GM12878 (cell line): ENCODE results near the gene AKAP13. TPM values are rescaled to one million over a fixed set of nuclear protein-coding genes. Genes with fewer than 3 reads are reported as not detected.

Experiments
- ATAC-seq: fragments of 200-7000 bp; cut with Tn5 transposase; 3 replicates; pipeline ENCODE4 v1.9.1; 2020; ENCODE audit warnings: mild to moderate bottlenecking, moderate library complexity
- BruUV-seq: library from RNA; stranded (reverse); fragments of 400-500 nt; replicated peaks from 2 replicates; lab custom pipeline; 2021; lab: Mats Ljungman, UMichigan
- CTCF ChIA-PET: fragments of 300-600 bp; sonication (Branson Sonifier 250); formaldehyde crosslinking; extraction: SDS; loops from one replicate; lab custom pipeline; 2021; ENCODE audit warnings: inconsistent platforms; lab: Yijun Ruan, JAX
- POLR2A ChIA-PET: fragments of 350-600 bp; formaldehyde crosslinking; extraction: SDS; loops from one replicate; lab custom pipeline; 2021; ENCODE audit warnings: inconsistent platforms; lab: Charles Lee
- RAD21 ChIA-PET: fragments of 300-600 bp; sonication (Branson Sonifier 250); formaldehyde crosslinking; loops from one replicate; lab custom pipeline; 2023; ENCODE audit warnings: antibody characterized with exemption; ENCODE audit not compliant: unreplicated experiment; lab: Charles Lee
- SMC1A ChIA-PET: fragments of 300-600 bp; sonication (Branson Sonifier 250); formaldehyde crosslinking; loops from one replicate; lab custom pipeline; 2023; ENCODE audit not compliant: unreplicated experiment, uncharacterized antibody; lab: Charles Lee
- DNase-seq: peaks from one replicate; pipeline ENCODE4 v3.0.0-alpha.2; 2011; ENCODE audit warnings: low read depth, low spot score
- FAIRE-seq: peaks from 3 replicates; lab custom pipeline; 2011; peaks lifted over from hg19 to GRCh38; lab: Jason Lieb, UNC
- H2AFZ ChIP-seq: 2 replicates; pipeline ENCODE4 v1.6.0; 2011; ENCODE audit warnings: low read depth, low read length, control low read depth; ENCODE audit not compliant: control insufficient read depth
- H3K27ac ChIP-seq: 2 replicates; pipeline ENCODE4 v1.5.1; 2011; ENCODE audit warnings: control low read depth; ENCODE audit not compliant: control insufficient read depth, insufficient read depth
- H3K27me3 ChIP-seq, 2 experiments: replicated peaks in 1 of 2; 2 replicates each; pipeline versions ENCODE4 v1.6.0 to v1.6.1; 2011; ENCODE audit warnings: low read length in 1 of 2; ENCODE audit not compliant: control insufficient read depth in 2 of 2, insufficient read depth in 2 of 2
- H3K36me3 ChIP-seq, 2 experiments: 2 replicates each; pipeline ENCODE4 v1.5.1; 2011; ENCODE audit warnings: low read length in 1 of 2; ENCODE audit not compliant: control insufficient read depth in 2 of 2, insufficient read depth in 2 of 2
- H3K4me1 ChIP-seq: 2 replicates; pipeline ENCODE4 v1.6.1; 2011; ENCODE audit warnings: mild to moderate bottlenecking, low read length, moderate library complexity, mixed read lengths; ENCODE audit not compliant: control insufficient read depth, insufficient read depth
- H3K4me2 ChIP-seq: 2 replicates; pipeline ENCODE4 v1.6.0; 2011; ENCODE audit warnings: control low read depth; ENCODE audit not compliant: control insufficient read depth, insufficient read depth
- H3K4me3 ChIP-seq: fragments of 200-600 bp; sonication (generic); 2 replicates; pipeline ENCODE4 v1.5.1; 2016
- H3K79me2 ChIP-seq: 2 replicates; pipeline ENCODE4 v1.6.0; 2011; ENCODE audit warnings: low read length; ENCODE audit not compliant: control insufficient read depth, insufficient read depth
- H3K9ac ChIP-seq: 2 replicates; pipeline ENCODE4 v1.8.0; 2011; ENCODE audit warnings: low read length, control low read depth, mixed read lengths; ENCODE audit not compliant: control insufficient read depth, insufficient read depth
- H3K9me3 ChIP-seq: replicated peaks from 3 replicates; pipeline ENCODE4 v1.5.1; 2011; ENCODE audit warnings: mild to moderate bottlenecking, low read length; ENCODE audit not compliant: control insufficient read depth, insufficient read depth
- H4K20me1 ChIP-seq: 2 replicates; pipeline ENCODE4 v1.6.0; 2011; ENCODE audit not compliant: control insufficient read depth, insufficient read depth
- BACH1 ChIP-seq: fragments of 450-650 bp; IDR thresholded peaks from 2 replicates; pipeline ENCODE4 v1.6.1; 2017; ENCODE audit warnings: mild to moderate bottlenecking, borderline replicate concordance
- BRCA1 ChIP-seq: IDR thresholded peaks from 2 replicates; pipeline ENCODE4 v1.6.1; 2011; ENCODE audit warnings: low read depth, low read length, improper control_type of control experiment
- CHD1 ChIP-seq: IDR thresholded peaks from 2 replicates; pipeline ENCODE4 v1.6.1; 2012; ENCODE audit warnings: low read depth, low read length, improper control_type of control experiment
- CHD4 ChIP-seq: fragments of 200-600 bp; sonication (generic); IDR thresholded peaks from 2 replicates; pipeline ENCODE4 v1.6.1; 2016; ENCODE audit warnings: mild to moderate bottlenecking
- CUX1 ChIP-seq: IDR thresholded peaks from 2 replicates; pipeline ENCODE4 v1.6.1; 2012; ENCODE audit warnings: improper control_type of control experiment, low read depth, low read length; ENCODE audit not compliant: insufficient replicate concordance
- EP300 ChIP-seq, 2 experiments: fragments of 150-350 bp in 1 of 2; IDR thresholded peaks; 2 replicates each; pipeline ENCODE4 v1.6.1; 2011 to 2012; ENCODE audit warnings: low read depth in 2 of 2, low read length in 2 of 2, borderline replicate concordance in 1 of 2, improper control_type of control experiment in 1 of 2, inconsistent platforms in 1 of 2; ENCODE audit not compliant: control insufficient read depth in 1 of 2
- FOXK2 ChIP-seq: fragments of 450-650 bp; IDR thresholded peaks from 2 replicates; pipeline ENCODE4 v1.6.1; 2017; ENCODE audit warnings: mild to moderate bottlenecking, moderate library complexity
- HDAC6 ChIP-seq: fragments of 200-600 bp; sonication (generic); IDR thresholded peaks from one replicate; pipeline ENCODE4 v1.8.0; 2017; ENCODE audit warnings: antibody characterized with exemption; ENCODE audit not compliant: unreplicated experiment
- IRF4 ChIP-seq: IDR thresholded peaks from 2 replicates; pipeline ENCODE4 v1.6.1; 2011; ENCODE audit warnings: low read depth, low read length
- KAT2A ChIP-seq: conservative IDR thresholded peaks from 2 replicates; pipeline ENCODE4 v1.6.1; 2011; ENCODE audit warnings: low read depth, low read length; ENCODE audit not compliant: control insufficient read depth
- MXI1 ChIP-seq: fragments of 150-350 bp; IDR thresholded peaks from 2 replicates; pipeline ENCODE4 v1.6.1; 2011; ENCODE audit warnings: low read depth, mild to moderate bottlenecking, inconsistent platforms, low read length, improper control_type of control experiment
- NFIC ChIP-seq: IDR thresholded peaks from 2 replicates; pipeline ENCODE4 v1.6.1; 2012; ENCODE audit warnings: low read depth, mild to moderate bottlenecking, inconsistent platforms, low read length, moderate library complexity
- PML ChIP-seq: IDR thresholded peaks from 2 replicates; pipeline ENCODE4 v1.6.1; 2012; ENCODE audit warnings: low read length, inconsistent platforms
- RB1 ChIP-seq: fragments of 450-650 bp; formaldehyde crosslinking; IDR thresholded peaks from 2 replicates; pipeline ENCODE4 v1.6.1; 2017; ENCODE audit warnings: mild to moderate bottlenecking, borderline replicate concordance
- TCF3 ChIP-seq: IDR thresholded peaks from 2 replicates; pipeline ENCODE4 v1.6.1; 2012; ENCODE audit warnings: low read depth, mild to moderate bottlenecking, low read length, borderline replicate concordance; ENCODE audit not compliant: insufficient read depth
- USF1 ChIP-seq: IDR thresholded peaks from 2 replicates; pipeline ENCODE4 v1.6.1; 2011; ENCODE audit warnings: borderline replicate concordance, low read depth, mild to moderate bottlenecking, moderate library complexity, mixed read lengths, low read length; ENCODE audit not compliant: insufficient read depth; ENCODE audit errors: extremely low read length
- YBX1 ChIP-seq: fragments of 450-650 bp; IDR thresholded peaks from 2 replicates; pipeline ENCODE4 v1.6.1; 2016; ENCODE audit warnings: antibody characterized with exemption
- ZBED1 ChIP-seq: IDR thresholded peaks from 2 replicates; pipeline ENCODE4 v1.6.1; 2016; ENCODE audit warnings: borderline replicate concordance
- ZNF207 ChIP-seq: fragments of 450-650 bp; IDR thresholded peaks from 2 replicates; pipeline ENCODE4 v1.6.1; 2014; ENCODE audit warnings: antibody characterized with exemption, mild to moderate bottlenecking, borderline replicate concordance
- ZNF24 ChIP-seq: fragments of 450-650 bp; IDR thresholded peaks from 2 replicates; pipeline ENCODE4 v1.6.1; 2017; ENCODE audit warnings: antibody characterized with exemption, mild to moderate bottlenecking
- WGBS: methylation state at CpG from one replicate; pipeline ENCODE4 v1.1.6; 2016; ENCODE audit warnings: low lambda C conversion rate; ENCODE audit not compliant: insufficient replicate concordance, insufficient coverage; ENCODE audit errors: missing lambda C conversion rate; 5-methylcytosine and 5-hydroxymethylcytosine counted together
- in situ Hi-C: fragments of 300-500 bp; cut with MboI; formaldehyde crosslinking; loops from 9 replicates; pipeline ENCODE4 v1.14.3; 2018; ENCODE audit warnings: mixed read lengths
- intact Hi-C: fragments of 100-400 bp; cut with micrococcal nuclease; formaldehyde crosslinking; loops from one replicate; pipeline ENCODE4 v1.14.2; 2022; ENCODE audit not compliant: unreplicated experiment
- polyA plus RNA-seq, 11 experiments: library from polyadenylated mRNA; depleted of rRNA in 4 of 11; unstranded in 6 of 11; stranded (reverse) in 5 of 11; fragments of >200 nt; fragmentation: Nextera tagmentation in 4 of 11; fragmentation: Illumina TruSeq in 1 of 11; extraction: Ambion mirVana in 4 of 11; extraction: Trizol in 1 of 11; gene quantifications; 1 replicate in 1 of 11; 2 replicates in 10 of 11; pipeline versions ENCODE4 v1.2.1 to v1.2.3, GENCODE V29; 2011 to 2016; ENCODE audit warnings: inconsistent platforms in 2 of 11, missing spikeins in 2 of 11, low read depth in 1 of 11
- total RNA-seq, 4 experiments: library from RNA; depleted of rRNA in 3 of 4; stranded (reverse); fragments of >200 nt in 3 of 4; fragmentation: Illumina TruSeq in 1 of 4; extraction: Trizol in 1 of 4; gene quantifications; 2 replicates each; pipeline versions ENCODE4 v1.2.1 to v1.2.3, GENCODE V29; 2013 to 2021

The AKAP13 gene
- total and polyA plus RNA-seq, 10 of the 15 experiments (the other 5 are each of a cell fraction or from before 2014, with no cell fraction given), result 14.4 to 74.9 (median 55.1) TPM

DNA sequence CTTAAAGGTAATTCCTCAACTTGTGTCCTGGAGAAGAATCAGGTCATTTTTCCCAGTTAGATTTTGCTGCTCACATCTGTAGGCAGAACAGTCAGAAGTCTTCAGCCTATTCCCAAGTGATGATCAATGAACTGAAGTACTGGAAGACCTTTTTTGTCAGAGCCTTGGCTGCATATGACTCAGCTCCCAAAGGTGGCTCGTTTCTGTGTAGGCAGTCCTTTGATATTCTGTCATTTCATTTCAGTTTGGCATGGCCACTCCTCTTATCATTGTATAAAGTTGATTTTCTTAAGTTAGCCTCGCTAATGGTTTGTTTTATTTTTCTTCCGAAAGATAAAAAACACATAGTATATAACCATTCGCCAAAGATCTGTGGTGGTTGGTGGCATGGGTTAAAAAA is 323.7 kb downstream of the AKAP13 start:
- 1% methylated on average over 4 of the region's 4 CpGs for WGBS
- RAD21 ChIA-PET, result interaction anchor here (0.7 to 6.6 kb wide), 12 partner anchors 12 to 408 kb away, joined by 3 to 173 read pairs (median 3); no protein-coding TSS in a partner anchor
- in situ Hi-C loops (loop anchor here (5.0 kb wide), 1 partner anchor 387 kb away; no protein-coding TSS in a partner anchor), intact Hi-C loops (loop anchor here (10.0 kb wide), 2 partner anchors 299 to 389 kb away; no protein-coding TSS in a partner anchor)
- peak overlapping the region; percentile 25; the same call in 1 of the 2 replicates for H3K4me3 ChIP-seq
- FAIRE-seq, result no peak
- H3K4me1 ChIP-seq, result peaks cover 64% of the 10 kb centered on the region
- no peaks in the 10 kb centered on the region for H3K9me3 ChIP-seq
- peak overlapping the region; percentile 53 for H3K9ac ChIP-seq
- no peak overlapping the region for H2AFZ ChIP-seq
- no peaks in the 10 kb centered on the region for H3K27me3 ChIP-seq
- no peaks in the 10 kb centered on the region; a peak in 1 of 4 replicates for H3K36me3 ChIP-seq
- BruUV-seq, result no TSS peak
- no peak for DNase-seq
- peak overlapping the region; percentile 99 for H3K27ac ChIP-seq
- peaks cover 72% of the 10 kb centered on the region for H3K79me2 ChIP-seq
- no peaks in the 10 kb centered on the region for H4K20me1 ChIP-seq
- H3K4me2 ChIP-seq, result peak overlapping the region; percentile 62
- peak; percentile 23 for ATAC-seq
- SMC1A ChIA-PET, result interaction anchor here (0.8 to 10.4 kb wide), 9 partner anchors 8 to 229 kb away, joined by 3 to 311 read pairs (median 3); no protein-coding TSS in a partner anchor
- POLR2A ChIA-PET, result interaction anchor here (0.6 to 9.1 kb wide), 2 partner anchors 12 to 17 kb away, joined by 5 to 217 read pairs; no protein-coding TSS in a partner anchor
- CTCF ChIA-PET, result interaction anchor here (1.2 to 6.5 kb wide), 4 partner anchors 12 to 58 kb away, joined by 3 to 93 read pairs (median 4); no protein-coding TSS in a partner anchor
- TF ChIP-seq CUX1 (peak; percentile 34), EP300 (IDR thresholded peaks at IDR 0.05; ENCODE audit: borderline replicate concordance in 1 of 2, control insufficient read depth in 1 of 2, low read depth in 2 of 2, low read length in 2 of 2) (0 out of 4 replicates have a peak, but pooled peaks of 1 of the 2 experiments have one; percentile 28), CHD1 (0 out of 2 replicates have a peak, but pooled peaks have one; percentile 25), ZNF207 (no peak), IRF4 (no peak), BACH1 (0 out of 2 replicates have a peak, but pooled peaks have one; percentile 19), BRCA1 (no peak), PML (no peak), CHD4 (no peak), NFIC (no peak), TCF3 (no peak), KAT2A (no peak), ZNF24 (no peak), RB1 (no peak), YBX1 (no peak), ZBED1 (no peak), MXI1 (no peak), USF1 (no peak), FOXK2 (no peak), HDAC6 (no peak)
